Activated CD4-positive, alpha-beta memory T cell treated with anti-CD3 and anti-CD28 coated beads for 36 hours (primary cell): Measurements from ENCODE around the gene PSMD8. TPM values are rescaled to one million over a fixed set of nuclear protein-coding genes. Genes with fewer than 3 reads are reported as not detected.

ENCODE experiments used
- CTCF ChIA-PET: fragments of 350-600 bp; sonication (Branson Sonifier 250); formaldehyde crosslinking; loops from one replicate; lab custom pipeline; 2021; ENCODE audit warnings: antibody characterized with exemption, inconsistent platforms; lab: Charles Lee
- POLR2A ChIA-PET: fragments of 350-600 bp; sonication (Branson Sonifier 250); formaldehyde crosslinking; loops from one replicate; lab custom pipeline; 2021; ENCODE audit warnings: antibody characterized with exemption; lab: Charles Lee
- DNase-seq: peaks from one replicate; pipeline ENCODE4 v3.0.0-alpha.2; 2020
- H3K27ac Mint-ChIP-seq: one replicate; pipeline ENCODE4 v1.8.0; 2021; ENCODE audit warnings: mixed read lengths
- H3K27me3 Mint-ChIP-seq: one replicate; pipeline ENCODE4 v1.8.0; 2021; ENCODE audit warnings: mixed read lengths
- H3K36me3 Mint-ChIP-seq: one replicate; pipeline ENCODE4 v1.8.0; 2021; ENCODE audit warnings: mixed read lengths
- H3K4me1 Mint-ChIP-seq: one replicate; pipeline ENCODE4 v1.8.0; 2021; ENCODE audit warnings: low read depth, mixed read lengths
- H3K4me3 Mint-ChIP-seq: one replicate; pipeline ENCODE4 v1.8.0; 2021; ENCODE audit warnings: mild to moderate bottlenecking, mixed read lengths
- H3K9me3 Mint-ChIP-seq: one replicate; pipeline ENCODE4 v1.8.0; 2021; ENCODE audit warnings: mixed read lengths
- intact Hi-C: fragments of 100-400 bp; cut with micrococcal nuclease; formaldehyde crosslinking; loops from one replicate; pipeline ENCODE4 v1.15.1; 2023
- total RNA-seq, 2 experiments: library from RNA; stranded (reverse); gene quantifications; one replicate each; pipeline ENCODE4 v1.2.3, GENCODE V29; 2021

Gene PSMD8
- total RNA-seq, 2 experiments from 2014 or later, result 214 to 224 TPM

DNA sequence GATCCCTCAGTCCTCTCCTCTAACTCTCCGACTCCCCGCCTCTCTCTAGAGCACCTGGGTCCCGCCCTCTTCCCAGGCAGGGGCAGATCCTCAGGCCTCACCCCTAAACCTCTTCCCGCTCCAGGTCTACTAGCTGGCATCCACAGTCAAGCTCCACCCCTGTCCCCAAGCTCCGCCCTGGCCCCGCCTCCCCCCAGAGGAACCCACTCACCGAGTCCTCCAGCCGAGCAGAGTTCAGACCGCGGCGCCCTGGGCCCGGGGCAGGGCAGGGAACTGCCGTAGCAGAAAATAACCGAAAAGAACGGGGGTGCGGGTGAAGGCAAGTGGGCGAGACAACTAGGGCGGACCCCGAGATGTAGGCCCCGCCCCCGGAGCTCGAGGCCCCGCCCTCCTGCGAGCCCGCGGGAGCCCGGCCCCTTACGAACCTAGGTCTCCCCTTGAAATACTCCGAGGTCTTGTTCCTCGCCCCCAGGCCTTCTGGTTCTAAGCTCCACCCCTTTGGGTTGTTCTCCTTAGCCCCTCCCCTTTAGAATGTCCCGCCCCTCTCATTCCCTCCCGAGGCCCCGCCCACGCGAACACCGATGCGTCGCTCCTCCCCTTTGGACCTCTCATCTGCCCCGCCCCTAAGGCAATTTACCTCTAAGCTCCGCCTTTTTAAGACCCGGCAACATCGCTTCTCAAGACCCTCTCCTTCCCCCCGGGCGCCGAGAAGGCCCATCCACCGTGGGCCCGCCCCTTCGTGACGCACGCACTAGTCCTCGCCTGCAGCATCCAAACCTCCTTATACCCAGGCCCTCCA lies 13.4 kb downstream of the PSMD8 start, which contains the start of gene GGN:
Gene GGN (minus strand): TSS at position 485 of the 799 bp plus-strand sequence. CDS start 773 bp downstream, outside the sequence.
- Mint-ChIP-seq H3K4me1 (peaks cover 25% of the 10 kb centered on the region), H3K27ac (peak within 1 kb of the TSS; percentile 69), H3K27me3 (peaks cover 3% of the 10 kb centered on the region), H3K36me3 (peaks cover 25% of the 10 kb centered on the region), H3K9me3 (no peaks in the 10 kb centered on the region), H3K4me3 (peak within 1 kb of the TSS; percentile 78)
- POLR2A ChIA-PET, result interaction anchor here (0.6 to 3.0 kb wide), 5 partner anchors 8 to 476 kb away, joined by 3 to 28 read pairs (median 4); partner anchors contain the start of gene PSMD8
- peak; percentile 92 for DNase-seq
- CTCF ChIA-PET, result interaction anchor here (0.7 to 4.1 kb wide), 6 partner anchors 12 to 542 kb away, joined by 3 to 33 read pairs (median 6); partner anchors contain the start of genes FAM98C, MRPS12, PSMD8 and SARS2
- intact Hi-C loops, result loop anchor here (1.0 to 5.0 kb wide), 5 partner anchors 13 to 125 kb away; partner anchors contain the start of genes KCNK6, PSMD8, RASGRP4 and SPINT2

DNA sequence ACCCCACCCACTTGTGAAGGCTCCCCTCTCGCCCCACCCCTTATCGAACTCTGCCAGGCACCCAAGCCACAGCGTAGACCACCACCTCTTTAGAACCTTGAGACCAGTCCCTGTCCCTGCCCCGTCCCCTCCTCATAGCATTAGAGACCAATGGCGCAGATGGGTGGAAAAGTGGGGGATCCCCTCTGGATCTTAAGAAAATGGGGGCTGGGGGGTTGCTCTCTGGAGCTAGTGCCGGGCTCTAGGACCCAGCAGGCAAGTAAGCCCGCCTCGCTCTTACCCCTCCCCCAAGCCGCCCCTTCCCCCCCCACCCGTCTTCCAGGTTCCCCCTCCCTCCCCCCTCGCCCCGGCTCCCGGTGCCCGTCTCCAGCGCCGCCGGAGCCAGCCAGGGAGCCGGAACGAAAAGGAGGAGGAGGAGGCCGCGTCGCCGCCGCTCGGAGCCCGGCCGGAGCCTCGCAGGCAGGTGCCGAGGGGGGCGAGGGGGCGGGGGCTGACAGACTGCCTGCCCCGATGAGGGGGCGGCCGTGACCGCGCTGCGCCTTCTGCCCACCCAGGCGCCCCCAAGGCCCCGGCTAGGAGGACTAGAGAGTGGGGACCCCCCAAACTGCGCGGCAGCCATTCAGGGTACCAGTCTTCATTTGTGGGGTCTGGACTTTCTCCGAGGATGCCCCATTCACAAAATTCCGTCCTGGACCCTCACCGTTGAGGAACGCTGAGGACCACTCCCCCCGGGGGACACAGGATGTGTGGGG lies 14.2 kb downstream of the PSMD8 start, which contains the start of gene SPRED3:
Gene SPRED3 (plus strand): TSS at position 349 of the 752 bp plus-strand sequence. CDS start 1,606 bp downstream, outside the sequence.
- DNase-seq, result no peak
- Mint-ChIP-seq H3K9me3 (no peaks in the 10 kb centered on the region), H3K27ac (peak within 1 kb of the TSS; percentile 82), H3K4me1 (peaks cover 28% of the 10 kb centered on the region), H3K4me3 (peak within 1 kb of the TSS; percentile 78), H3K27me3 (peaks cover 3% of the 10 kb centered on the region), H3K36me3 (peaks cover 18% of the 10 kb centered on the region)
- CTCF ChIA-PET, result interaction anchor here (0.6 to 4.1 kb wide), 5 partner anchors 10 to 542 kb away, joined by 3 to 33 read pairs (median 6); partner anchors contain the start of genes FAM98C, MRPS12, PSMD8 and SARS2
- POLR2A ChIA-PET, result interaction anchor here (0.6 to 3.0 kb wide), 5 partner anchors 8 to 124 kb away, joined by 3 to 28 read pairs (median 4); partner anchors contain the start of gene PSMD8
- intact Hi-C loops, result loop anchor here (1.0 to 5.0 kb wide), 5 partner anchors 14 to 126 kb away; partner anchors contain the start of genes KCNK6, PSMD8, RASGRP4 and SPINT2

GRCh38 chr19:38389101-38389925 lies 14.9 kb downstream of the PSMD8 start:
- POLR2A ChIA-PET, result interaction anchor here (0.6 to 1.0 kb wide), 3 partner anchors 9 to 289 kb away, joined by 3 read pairs; partner anchors contain the start of gene PSMD8
- H3K27me3 Mint-ChIP-seq, result peaks cover 3% of the 10 kb centered on the region
- H3K27ac Mint-ChIP-seq, result peak overlapping the region; percentile 82
- peak overlapping the region; percentile 76 for H3K4me3 Mint-ChIP-seq
- peaks cover 15% of the 10 kb centered on the region for H3K36me3 Mint-ChIP-seq
- intact Hi-C loops, result loop anchor here (5.0 kb wide), 3 partner anchors 38 to 127 kb away; partner anchors contain the start of genes KCNK6, RASGRP4, SPINT2 and YIF1B
- CTCF ChIA-PET, result interaction anchor here (2.4 to 4.1 kb wide), 2 partner anchors 13 to 541 kb away, joined by 9 to 33 read pairs; partner anchors contain the start of genes FAM98C, MRPS12 and SARS2
- peaks cover 31% of the 10 kb centered on the region for H3K4me1 Mint-ChIP-seq
- no peaks in the 10 kb centered on the region for H3K9me3 Mint-ChIP-seq
- DNase-seq, result peak; percentile 36

GRCh38 chr19:38389957-38390924 lies 15.9 kb downstream of the PSMD8 start:
- Mint-ChIP-seq H3K36me3 (peaks cover 7% of the 10 kb centered on the region), H3K4me3 (peak overlapping the region; percentile 76), H3K27ac (no peak overlapping the region), H3K27me3 (peaks cover 3% of the 10 kb centered on the region), H3K9me3 (no peaks in the 10 kb centered on the region), H3K4me1 (peaks cover 32% of the 10 kb centered on the region)
- ChIA-PET CTCF (interaction anchor here (0.6 to 4.1 kb wide), 2 partner anchors 13 to 1014 kb away, joined by 4 to 33 read pairs; partner anchors contain the start of gene FAM98C), POLR2A (interaction anchor here (0.6 to 1.3 kb wide), 4 partner anchors 10 to 480 kb away, joined by 3 to 4 read pairs (median 3); partner anchors contain the start of gene ACTN4)
- intact Hi-C loops, result loop anchor here (5.0 kb wide), 3 partner anchors 37 to 128 kb away; partner anchors contain the start of genes KCNK6, RASGRP4, SPINT2 and YIF1B
- DNase-seq, result no peak

- no peak for DNase-seq
- Mint-ChIP-seq H3K27me3 (peaks cover 3% of the 10 kb centered on the region), H3K9me3 (no peaks in the 10 kb centered on the region), H3K4me1 (peaks cover 38% of the 10 kb centered on the region), H3K27ac (no peak overlapping the region), H3K36me3 (peaks cover 5% of the 10 kb centered on the region), H3K4me3 (no peak overlapping the region)
- POLR2A ChIA-PET, result interaction anchor here (0.5 kb wide), 1 partner anchor 249 kb away, joined by 3 read pairs; no protein-coding TSS in a partner anchor
- CTCF ChIA-PET, result interaction anchor here (0.6 kb wide), 1 partner anchor 11 kb away, joined by 3 read pairs; the partner anchor contains the start of gene FAM98C
- intact Hi-C loops, result no loop called here
These were observed 17.6 kb downstream of the PSMD8 start for GRCh38 chr19:38391911-38392464.

DNA sequence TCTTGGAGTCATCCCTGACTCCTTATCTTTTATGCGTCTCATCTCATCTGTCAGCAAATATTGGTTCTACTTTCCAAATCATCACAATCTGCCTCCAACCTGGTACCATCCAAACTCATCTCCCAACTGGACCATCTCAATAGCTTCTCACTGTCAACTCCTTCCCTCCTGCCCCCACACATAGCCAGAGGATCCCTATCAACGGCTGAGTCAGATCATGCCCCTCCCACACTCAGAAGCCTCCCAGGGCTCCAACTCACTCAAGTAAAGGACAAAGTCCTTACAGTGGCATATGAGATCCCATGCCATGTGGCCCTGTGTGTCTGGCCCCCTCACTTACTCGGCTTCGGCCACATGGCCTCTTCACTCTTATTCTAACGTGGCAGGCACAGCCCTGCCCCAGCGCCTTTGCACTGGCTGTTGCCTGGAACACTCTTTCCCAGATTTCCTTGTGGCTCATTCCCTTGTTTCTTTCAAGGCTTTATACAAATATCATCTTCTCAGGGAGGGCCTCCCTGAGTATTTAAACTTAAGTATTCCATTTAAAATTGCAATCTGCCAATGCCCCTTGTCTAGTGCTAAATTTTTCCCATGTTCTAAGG lies 18.4 kb downstream of the PSMD8 start:
- Mint-ChIP-seq H3K4me1 (peaks cover 32% of the 10 kb centered on the region), H3K36me3 (peaks cover 2% of the 10 kb centered on the region), H3K27ac (no peak overlapping the region), H3K27me3 (no peaks in the 10 kb centered on the region), H3K4me3 (no peak overlapping the region), H3K9me3 (no peaks in the 10 kb centered on the region)
- DNase-seq, result peak; percentile 48
- intact Hi-C loops, result no loop called here
- ChIA-PET POLR2A (no interaction called here), CTCF (interaction anchor here (2.7 kb wide), 1 partner anchor 11 kb away, joined by 20 read pairs; the partner anchor contains the start of gene FAM98C)

DNA sequence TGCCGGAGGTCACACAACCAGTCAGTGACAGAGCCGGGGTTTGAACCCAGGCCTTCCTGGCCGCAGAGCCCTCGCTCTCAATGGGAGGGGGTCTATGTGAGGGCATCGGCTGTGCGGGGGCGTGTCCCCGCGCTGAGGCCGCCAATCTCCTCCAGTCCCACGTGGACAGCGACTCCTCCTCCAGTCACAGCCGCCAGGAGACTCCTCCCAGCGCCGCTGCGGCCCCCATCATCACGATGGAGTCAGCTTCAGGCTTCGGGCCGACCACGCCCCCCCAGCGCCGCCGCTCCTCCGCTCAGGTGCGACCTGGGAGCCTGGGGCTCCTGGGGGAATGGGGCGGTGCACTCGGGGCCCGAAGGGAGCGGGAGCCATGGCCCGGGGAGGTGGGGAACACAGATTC lies 20.1 kb downstream of the PSMD8 start:
- Mint-ChIP-seq H3K36me3 (peaks cover 2% of the 10 kb centered on the region), H3K27me3 (no peaks in the 10 kb centered on the region), H3K4me3 (peak overlapping the region; percentile 73), H3K9me3 (no peaks in the 10 kb centered on the region), H3K27ac (peak overlapping the region; percentile 49), H3K4me1 (peaks cover 26% of the 10 kb centered on the region)
- intact Hi-C loops, result no loop called here
- CTCF ChIA-PET, result interaction anchor here (1.7 to 2.7 kb wide), 3 partner anchors 9 to 160 kb away, joined by 4 to 20 read pairs (median 11); partner anchors contain the start of genes FAM98C and PSMD8
- POLR2A ChIA-PET, result interaction anchor here (1.2 to 2.7 kb wide), 2 partner anchors 8 to 11 kb away, joined by 3 to 7 read pairs; no protein-coding TSS in a partner anchor
- peak; percentile 86 for DNase-seq

GRCh38 chr19:38395381-38396114 lies 21.2 kb downstream of the PSMD8 start:
- intact Hi-C loops, result no loop called here
- no peaks in the 10 kb centered on the region for H3K9me3 Mint-ChIP-seq
- H3K27ac Mint-ChIP-seq, result peak overlapping the region; percentile 49
- peak overlapping the region; percentile 73 for H3K4me3 Mint-ChIP-seq
- peak; percentile 61 for DNase-seq
- ChIA-PET CTCF (interaction anchor here (0.7 to 2.7 kb wide), 4 partner anchors 8 to 239 kb away, joined by 4 to 20 read pairs (median 8); partner anchors contain the start of genes FAM98C and PSMD8), POLR2A (interaction anchor here (0.9 to 2.7 kb wide), 6 partner anchors 8 to 60 kb away, joined by 3 to 7 read pairs (median 4); partner anchors contain the start of genes CATSPERG, GGN, PSMD8 and RASGRP4)
- H3K4me1 Mint-ChIP-seq, result peaks cover 20% of the 10 kb centered on the region
- H3K27me3 Mint-ChIP-seq, result no peaks in the 10 kb centered on the region
- peaks cover 2% of the 10 kb centered on the region for H3K36me3 Mint-ChIP-seq
